Lung (tissue), 12 donors: Measurements from ENCODE around the gene EXOSC9. TPM values are rescaled to one million over a fixed set of nuclear protein-coding genes. Genes with fewer than 3 reads are reported as not detected.

Experiments used
- ATAC-seq: fragments of 200-7000 bp; cut with Tn5 transposase; one replicate; pipeline ENCODE4 v1.9.1; 2020; ENCODE audit warnings: moderate number of reproducible peaks; ENCODE audit not compliant: insufficient read depth, low FRiP score
- DNase-seq, 3 donors: peaks; one replicate each; pipeline ENCODE4 v3.0.0-alpha.2; 2013 to 2017
- H3K27ac ChIP-seq, 2 donors: one replicate each; pipeline ENCODE4 v1.5.1; 2013; ENCODE audit warnings: mild to moderate bottlenecking in 2 of 2, moderate library complexity in 2 of 2, control low read depth in 1 of 2, inconsistent platforms in 1 of 2, low read depth in 1 of 2, low read length in 1 of 2
- H3K27me3 ChIP-seq, 3 donors: one replicate each; pipeline ENCODE4 v1.5.1; 2013; ENCODE audit warnings: low read length in 2 of 3; ENCODE audit not compliant: control insufficient read depth in 3 of 3, insufficient read depth in 3 of 3
- H3K36me3 ChIP-seq, 4 donors: one replicate each; pipeline ENCODE4 v1.5.1; 2013; ENCODE audit warnings: low read length in 4 of 4, mild to moderate bottlenecking in 1 of 4, moderate library complexity in 1 of 4; ENCODE audit not compliant: control insufficient read depth in 4 of 4, insufficient read depth in 4 of 4
- H3K4me1 ChIP-seq, 5 donors: one replicate each; pipeline ENCODE4 v1.5.1; 2013; ENCODE audit warnings: low read length in 5 of 5, mild to moderate bottlenecking in 2 of 5, moderate library complexity in 1 of 5; ENCODE audit not compliant: control insufficient read depth in 5 of 5, insufficient read depth in 5 of 5
- H3K4me3 ChIP-seq: one replicate; pipeline ENCODE4 v1.5.1; 2013; ENCODE audit warnings: mild to moderate bottlenecking, control low read depth, moderate library complexity
- H3K9ac ChIP-seq, 2 donors: one replicate each; pipeline ENCODE4 v1.5.1; 2013; ENCODE audit warnings: low read length in 2 of 2, control low read depth in 1 of 2; ENCODE audit not compliant: insufficient read depth in 1 of 2
- H3K9me3 ChIP-seq, 4 donors: one replicate each; pipeline ENCODE4 v1.5.1; 2013; ENCODE audit warnings: low read length in 3 of 4, mild to moderate bottlenecking in 1 of 4, moderate library complexity in 1 of 4; ENCODE audit not compliant: control insufficient read depth in 4 of 4, insufficient read depth in 3 of 4
- CTCF ChIP-seq: IDR thresholded peaks from 2 replicates; pipeline ENCODE4 v1.5.1; 2012; ENCODE audit warnings: mild to moderate bottlenecking; ENCODE audit errors: control extremely low read depth, extremely low read depth
- WGBS, 2 donors: extraction: QIAGEN DNeasy Blood & Tissue Kit; methylation state at CpG; one replicate each; pipeline ENCODE4 v1.1.7; 2013; 5-methylcytosine and 5-hydroxymethylcytosine counted together
- polyA plus RNA-seq, 2 donors: library from polyadenylated mRNA; stranded (reverse); fragments of 200-250 nt; gene quantifications; one replicate each; pipeline ENCODE4 v1.2.1, GENCODE V29; 2013
- total RNA-seq, 2 donors: library from RNA; depleted of rRNA in 1 of 2; stranded (reverse); fragments of >200 nt in 1 of 2; gene quantifications; one replicate each; pipeline ENCODE4 v1.2.1, GENCODE V29; 2014 to 2021
- donor health status: control.
- donor health status: control.
- donor health status: Bipolar disorder and iron deficiency.
- donor health status: healthy.
- donor health status: DM: yes; HTN: yes; CAD: no.

EXOSC9 gene
- total and polyA plus RNA-seq, 4 donors, result 15.9 to 30.9 (median 25.3) TPM

GRCh38 chr4:121760205-121760604, 40.9 kb upstream of the EXOSC9 start:
- Histone ChIP-seq H3K4me1 (peaks cover 0 to 8% (median under 1%) of the 10 kb centered on the region in 5 donors), H3K9ac (no peak overlapping the region), H3K9me3 (peaks cover 0 to 2% (median 0%) of the 10 kb centered on the region in 4 donors), H3K27me3 (peaks cover 3 to 16% (median 16%) of the 10 kb centered on the region in 3 donors), H3K27ac (no peak overlapping the region), H3K4me3 (no peak overlapping the region), H3K36me3 (no peaks in the 10 kb centered on the region)
- DNase-seq, result no peak
- no peak for TF ChIP-seq CTCF
- ATAC-seq, result no peak
- 60 to 62% methylated on average over 3 of the region's 3 CpGs for WGBS, 2 donors

GRCh38 chr4:121764303-121764701, 36.8 kb upstream of the EXOSC9 start:
- no peaks in the 10 kb centered on the region for H3K36me3 ChIP-seq
- TF ChIP-seq CTCF, result no peak
- H3K4me1 ChIP-seq, result peaks cover 0 to 10% (median 4%) of the 10 kb centered on the region in 5 donors
- 14 to 18% methylated on average over 14 of the region's 14 CpGs for WGBS, 2 donors
- no peak overlapping the region for H3K27ac ChIP-seq
- peaks cover 0 to 2% (median 0%) of the 10 kb centered on the region in 4 donors for H3K9me3 ChIP-seq
- peak in 2 of 3 donors; percentile 28 to 43 for DNase-seq
- ATAC-seq, result no peak
- peak overlapping the region in 1 of 2 donors; percentile 26 for H3K9ac ChIP-seq
- H3K4me3 ChIP-seq, result peak overlapping the region; percentile 40
- H3K27me3 ChIP-seq, result peaks cover 3 to 23% (median 21%) of the 10 kb centered on the region in 3 donors

- peak; percentile 44 to 57 (median 51) for DNase-seq
- Histone ChIP-seq H3K27me3 (peaks cover 3 to 23% (median 21%) of the 10 kb centered on the region in 3 donors), H3K27ac (no peak within 1 kb of the TSS), H3K9me3 (peaks cover 0 to 2% (median 0%) of the 10 kb centered on the region in 4 donors), H3K4me3 (peak within 1 kb of the TSS; percentile 40), H3K9ac (peak within 1 kb of the TSS in 1 of 2 donors; percentile 26), H3K4me1 (peaks cover 0 to 10% (median 4%) of the 10 kb centered on the region in 5 donors), H3K36me3 (no peaks in the 10 kb centered on the region)
- WGBS, 2 donors, result 1% methylated on average over 75 of the region's 75 CpGs
- ATAC-seq, result peak; percentile 8
- no peak for TF ChIP-seq CTCF
Measured at GRCh38 chr4:121764702-121765367, 36.3 kb upstream of the EXOSC9 start, which contains the start of gene SMIM43. SMIM43 (minus strand) TSS chr4:121765164; CDS start chr4:121765105, 59 bp downstream.
